NCI-H2029 (cell line): Measurements from ENCODE around the gene ID3.

Source experiments
- DNase-seq: peaks from one replicate; lab custom pipeline; 2025; lab: John Stamatoyannopoulos, UW

The ID3 gene

DNA sequence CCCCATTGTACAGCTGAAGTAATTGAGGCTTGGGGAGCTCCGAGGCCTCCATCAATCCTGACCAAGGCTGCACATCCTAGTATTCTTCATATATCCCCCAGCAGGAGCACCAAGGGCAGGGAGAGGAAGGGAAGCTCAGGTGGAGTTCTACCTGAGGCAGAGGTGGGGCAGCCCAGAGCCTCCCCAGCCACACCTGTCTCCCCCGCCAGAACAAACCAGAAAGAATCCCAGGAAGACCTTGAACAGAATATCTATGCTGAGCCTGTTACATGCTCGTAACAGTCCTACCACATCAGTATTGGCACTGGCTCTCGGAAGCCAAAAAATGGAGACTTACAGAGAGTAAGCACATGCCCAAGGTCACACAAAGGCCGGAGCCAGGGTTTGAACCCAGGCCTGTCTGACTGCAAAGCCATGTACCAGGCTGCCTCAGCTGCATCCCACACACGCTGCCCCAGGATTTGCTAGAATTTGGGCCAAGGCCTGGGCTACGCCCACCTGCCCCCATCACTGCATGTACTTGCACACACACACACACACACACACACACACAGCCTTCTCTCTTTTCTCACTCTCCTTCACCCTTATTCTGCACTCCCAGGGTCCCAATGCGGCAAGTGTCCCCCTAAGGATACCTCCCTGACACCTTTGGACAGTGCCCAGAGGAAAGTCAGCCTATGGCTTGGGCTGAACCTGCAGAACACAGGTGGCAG is 32.8 kb downstream of the ID3 start:
- DNase-seq: no peak

DNA sequence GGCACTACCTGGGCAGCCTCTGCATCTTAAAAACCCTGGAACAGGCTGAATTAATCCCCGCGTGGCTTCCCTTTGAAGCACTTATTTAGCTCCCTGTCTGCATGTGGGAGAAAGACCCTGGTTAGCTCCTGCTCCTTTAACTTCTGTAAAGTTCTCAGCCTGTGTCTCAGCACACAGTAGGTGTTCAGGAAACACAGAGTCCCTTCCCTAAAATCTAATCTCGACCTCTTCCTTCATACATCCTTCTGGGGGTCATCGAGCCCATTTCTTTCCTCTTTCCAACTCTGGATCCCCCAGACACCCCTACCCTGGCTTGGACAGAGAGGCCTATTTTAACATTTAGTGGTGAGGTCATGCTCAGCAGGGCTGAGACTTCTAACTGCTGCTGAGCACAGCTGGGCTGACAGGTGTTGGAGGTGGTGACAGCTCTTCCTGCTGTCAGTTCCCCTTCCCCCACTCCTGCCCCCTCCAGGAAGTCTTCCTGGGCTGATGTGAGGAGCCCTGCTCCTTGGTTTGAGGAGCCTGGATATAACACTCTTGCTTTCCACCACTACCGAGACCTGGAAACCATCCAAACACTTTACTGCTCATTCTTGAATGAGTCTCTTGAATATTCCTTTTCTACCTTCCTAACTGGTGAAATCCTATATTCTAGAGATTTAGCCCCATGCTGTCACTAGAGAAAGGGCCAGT is 33.6 kb downstream of the ID3 start:
- DNase-seq: peak; percentile 39

DNA sequence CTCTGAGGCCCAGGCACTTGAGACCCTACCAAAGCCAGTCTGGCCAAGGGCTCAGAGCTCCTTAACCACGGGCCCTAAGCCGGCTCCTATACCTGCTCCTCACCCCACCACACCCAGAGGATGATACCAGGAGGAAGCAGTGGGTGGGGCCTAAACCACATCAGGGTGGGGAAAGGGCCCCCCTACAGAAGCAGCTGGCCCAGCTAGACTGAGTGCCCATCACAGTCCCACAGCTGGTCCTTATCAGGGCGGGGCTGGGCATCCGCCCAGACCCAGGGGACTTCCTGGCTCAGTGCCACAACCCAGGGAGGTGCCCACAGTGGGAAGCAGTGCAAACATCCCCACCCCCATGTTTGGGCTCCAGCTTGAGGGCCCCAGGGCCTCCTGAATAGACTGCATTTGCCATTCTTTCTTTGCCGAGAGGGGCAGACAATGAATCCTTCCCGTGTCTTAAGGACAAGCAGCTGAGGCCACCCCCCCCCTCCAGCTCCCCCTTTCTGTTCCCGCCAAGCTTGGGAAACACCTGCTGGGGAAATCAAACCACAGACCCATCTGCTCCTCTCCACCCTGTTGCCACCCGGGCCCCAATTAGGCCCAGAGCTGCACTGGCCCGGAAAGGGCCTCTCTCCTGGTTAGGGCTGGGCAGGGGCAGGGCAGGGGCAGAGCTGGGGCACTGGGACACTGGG is 34.4 kb downstream of the ID3 start:
- peak; percentile 58 for DNase-seq

DNA sequence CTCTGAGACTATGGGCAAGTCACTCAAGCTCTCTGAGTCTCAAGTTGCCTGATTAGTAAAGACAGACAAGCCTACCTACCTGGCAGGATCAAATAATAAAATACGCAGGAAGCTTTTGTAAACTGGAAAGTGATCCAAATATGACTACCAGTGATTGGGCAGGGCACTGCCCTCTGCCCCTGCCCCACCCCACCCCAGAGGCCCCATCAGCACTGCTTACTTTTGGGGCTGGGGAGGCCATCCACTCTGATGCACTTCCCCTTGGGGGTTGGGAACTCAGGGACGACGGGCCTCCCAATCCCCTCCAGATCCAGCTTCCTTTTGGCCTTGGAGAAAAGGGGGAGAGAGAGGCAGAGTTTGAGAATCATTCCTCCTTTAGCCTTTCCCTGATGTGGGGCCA is 35.1 kb downstream of the ID3 start:
- no peak for DNase-seq

DNA sequence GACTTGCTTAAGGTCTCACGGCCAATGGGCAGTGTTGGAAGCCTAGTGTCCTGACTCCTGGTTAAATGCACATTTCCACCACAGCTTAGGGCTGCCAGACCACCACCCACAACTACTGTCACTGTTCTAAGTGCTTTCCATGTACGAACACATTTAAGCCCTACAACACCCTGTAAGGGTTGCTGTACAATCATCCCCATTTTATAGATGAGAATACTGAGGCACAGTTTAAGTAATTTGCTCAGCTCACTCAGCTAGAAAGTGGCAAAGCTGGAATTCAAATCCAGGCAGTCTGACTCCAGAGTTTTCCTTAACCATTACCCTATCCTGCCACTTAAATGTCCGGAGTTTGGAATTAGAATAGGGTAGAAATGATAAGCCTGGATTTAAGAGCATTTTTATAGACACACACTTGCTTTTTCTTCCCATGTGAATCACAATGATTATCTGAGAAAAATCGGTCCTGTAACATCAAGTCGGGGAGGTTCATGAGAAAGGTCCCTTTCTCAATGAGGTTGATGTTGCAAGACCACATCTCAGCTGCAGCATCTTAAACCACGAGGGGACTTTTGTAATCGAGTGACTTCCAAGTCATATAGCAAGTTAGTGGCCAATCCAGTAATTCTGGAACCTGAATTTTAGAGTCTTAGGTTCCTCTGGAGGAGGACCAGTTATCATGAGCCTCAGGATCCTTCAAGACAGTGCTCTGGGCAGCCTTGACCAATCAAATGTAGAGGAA is 36.9 kb downstream of the ID3 start:
- DNase-seq: no peak

DNA sequence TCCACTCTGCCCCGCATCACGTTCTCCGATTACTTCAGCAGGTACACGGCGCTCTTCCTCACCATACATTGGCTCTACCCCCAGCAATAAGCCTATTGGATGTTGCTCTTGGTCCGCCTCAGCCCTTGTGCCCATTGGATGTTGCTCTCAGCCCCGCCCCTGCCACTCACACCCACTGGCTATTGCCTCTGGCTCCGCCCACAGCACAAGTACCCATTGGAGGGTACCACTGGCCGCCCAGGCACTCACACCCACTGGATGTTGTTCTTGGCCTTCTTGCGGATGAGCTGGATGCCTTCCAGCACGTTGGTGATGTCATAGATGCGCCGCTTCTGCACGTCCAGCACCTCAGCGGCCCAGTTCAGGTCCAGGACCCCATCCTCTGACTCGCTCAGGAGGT is 37.7 kb downstream of the ID3 start:
- no peak for DNase-seq

DNA sequence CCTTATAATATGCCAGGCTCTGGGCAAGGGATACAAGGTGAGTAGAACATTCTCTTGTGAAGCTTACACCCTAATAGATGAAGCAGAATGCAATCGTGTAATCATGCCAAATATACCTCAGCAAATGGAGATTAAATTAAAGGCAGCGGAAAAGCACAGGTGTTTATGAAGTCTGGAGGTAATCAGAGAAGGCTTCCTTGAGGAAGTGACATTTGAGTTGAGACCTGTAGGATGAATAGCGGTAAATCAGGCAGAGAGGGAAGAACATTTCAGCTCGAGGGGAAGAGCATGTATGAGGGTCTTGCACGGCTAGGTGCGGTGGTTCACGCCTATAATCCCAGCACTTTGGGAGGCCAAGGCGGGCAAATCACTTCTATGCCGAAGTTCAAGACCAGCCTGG is 41.7 kb downstream of the ID3 start:
- no peak for DNase-seq

DNA sequence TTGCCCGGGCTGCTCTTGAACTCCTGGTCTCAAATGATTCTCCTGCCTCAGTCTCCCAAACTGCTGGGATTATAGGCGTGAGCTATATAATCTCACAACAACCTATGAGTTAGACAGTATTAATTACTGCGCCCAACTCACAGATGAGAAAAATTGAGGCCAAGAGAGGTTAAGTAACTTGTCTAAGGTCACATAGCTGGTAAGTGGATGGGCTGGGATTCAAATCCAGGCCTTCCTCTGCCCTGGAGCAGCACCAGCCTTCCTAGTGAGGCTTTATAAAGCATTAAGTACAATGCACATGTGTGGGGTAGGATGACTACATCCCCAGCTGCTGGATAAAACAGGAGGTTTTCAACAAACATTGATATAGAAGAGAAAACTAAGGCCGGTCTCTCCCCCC is 43.4 kb downstream of the ID3 start:
- DNase-seq: no peak

DNA sequence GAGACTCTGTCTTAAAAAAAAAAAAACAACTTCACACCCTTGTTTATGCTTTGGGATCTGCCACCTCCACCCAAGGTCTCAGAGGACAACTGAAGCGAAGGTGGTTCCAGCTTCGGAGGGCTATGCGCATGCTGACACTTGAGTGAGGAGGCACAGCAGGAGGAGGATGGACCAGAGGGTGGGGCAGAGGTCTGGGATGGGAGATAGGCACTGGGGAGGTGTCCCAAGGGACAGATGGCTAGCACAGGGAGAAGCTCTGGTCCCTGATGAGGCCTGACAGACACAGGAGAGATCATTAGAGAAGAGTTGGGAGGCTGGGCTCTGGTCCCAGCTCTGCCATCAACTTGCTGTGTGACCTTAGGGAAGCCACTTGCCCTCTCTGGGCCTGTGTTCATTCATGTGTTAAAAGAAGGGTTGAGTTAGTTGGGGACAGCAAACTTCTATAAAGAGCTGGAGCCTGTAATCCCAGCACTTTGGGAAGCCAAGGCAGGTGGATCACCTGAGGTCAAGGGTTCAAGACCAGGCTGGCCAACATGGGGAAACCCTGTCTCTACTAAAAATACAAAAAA is 45.1 kb downstream of the ID3 start:
- no peak for DNase-seq

DNA sequence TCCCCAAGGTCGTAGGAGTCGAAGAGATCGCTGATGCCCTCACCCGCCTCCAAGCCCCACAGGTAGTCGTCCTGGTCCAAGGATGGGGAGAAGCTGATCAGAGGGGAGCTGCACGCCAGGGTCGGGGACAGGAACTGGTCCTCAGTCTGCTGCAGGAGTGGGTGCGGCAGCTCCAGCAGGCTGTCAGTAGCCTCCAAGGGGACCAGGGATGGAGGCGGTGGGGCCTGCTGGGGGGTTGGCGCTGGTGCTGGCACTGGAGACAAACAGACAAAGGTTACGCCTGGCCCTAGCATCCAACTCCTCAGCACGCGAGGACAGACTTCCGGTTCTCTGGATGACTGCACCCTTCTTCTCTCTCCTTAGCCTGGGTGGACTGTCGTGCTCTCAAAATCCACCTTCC is 49.4 kb downstream of the ID3 start:
- DNase-seq: no peak
